HCT116 (cell line): Measurements from ENCODE around the gene MVK. TPM values are rescaled to one million over a fixed set of nuclear protein-coding genes. Genes with fewer than 3 reads are reported as not detected.
"Not testable (repeated sequence)": the region's sequence is repeated elsewhere in the genome, so short reads cannot be mapped to it uniquely, and the experiment has no call there.

ENCODE experiments used
- ATAC-seq: fragments of 200-7000 bp; cut with Tn5 transposase; 2 replicates; pipeline ENCODE4 v1.9.1; 2020; ENCODE audit warnings: mild to moderate bottlenecking, moderate library complexity
- BruUV-seq: library from RNA; stranded (reverse); fragments of 400-500 nt; replicated peaks from 2 replicates; lab custom pipeline; 2021; lab: Mats Ljungman, UMichigan
- CTCF ChIA-PET: fragments of 300-600 bp; sonication (Branson Sonifier 250); formaldehyde crosslinking; loops from one replicate; lab custom pipeline; 2021; ENCODE audit warnings: antibody characterized with exemption; lab: Charles Lee
- POLR2A ChIA-PET: fragments of 300-600, 350-600 bp; sonication (Branson Sonifier 250); formaldehyde crosslinking; loops from one replicate; lab custom pipeline; 2021; ENCODE audit warnings: antibody characterized with exemption; lab: Charles Lee
- RAD21 ChIA-PET, 2 experiments: fragments of 300-600 bp; sonication (Branson Sonifier 250); formaldehyde crosslinking; loops; one replicate each; lab custom pipeline; 2023; ENCODE audit warnings: low total read pairs in 2 of 2; ENCODE audit not compliant: uncharacterized antibody in 2 of 2, unreplicated experiment in 2 of 2, low non-redundant PET in 1 of 2; lab: Charles Lee
- DNase-seq: peaks from one replicate; pipeline ENCODE4 v3.0.0-alpha.2; 2010; ENCODE audit warnings: low read depth, low spot score
- H2AFZ ChIP-seq: fragments of 200-600 bp; shearing (Covaris generic), sonication (generic); 2 replicates; pipeline ENCODE4 v1.6.1; 2017; ENCODE audit warnings: low read depth, mixed run types, mixed read lengths, antibody characterized with exemption, low read length; ENCODE audit not compliant: poor library complexity, severe bottlenecking
- H3K27ac ChIP-seq: 2 replicates; pipeline ENCODE4 v1.5.1; 2012; ENCODE audit warnings: low read depth, low read length
- H3K27me3 ChIP-seq: fragments of 200-600 bp; sonication (generic); 2 replicates; pipeline ENCODE4 v1.6.1; 2016; ENCODE audit warnings: mixed run types, low read length, mixed read lengths; ENCODE audit not compliant: insufficient read depth
- H3K36me3 ChIP-seq, 2 experiments: fragments of 200-500 bp in 1 of 2; fragments of 200-600 bp in 1 of 2; sonication (Bioruptor generic) in 1 of 2; sonication (generic) in 1 of 2; 2 replicates each; pipeline versions ENCODE4 v1.5.1 to v1.6.1; 2014 to 2016; ENCODE audit warnings: low read length in 2 of 2, inconsistent platforms in 1 of 2, mixed read lengths in 1 of 2, mixed run types in 1 of 2; ENCODE audit not compliant: insufficient read depth in 2 of 2, control insufficient read depth in 1 of 2
- H3K4me1 ChIP-seq, 2 experiments: fragments of 200-600 bp in 1 of 2; sonication (generic) in 1 of 2; 2 replicates each; pipeline versions ENCODE4 v1.5.1 to v1.6.1; 2012 to 2017; ENCODE audit warnings: low read length in 2 of 2, inconsistent platforms in 1 of 2, mild to moderate bottlenecking in 1 of 2, mixed read lengths in 1 of 2, mixed run types in 1 of 2, moderate library complexity in 1 of 2; ENCODE audit not compliant: insufficient read depth in 2 of 2, control insufficient read depth in 1 of 2
- H3K4me2 ChIP-seq: fragments of 200-600 bp; sonication (generic); 2 replicates; pipeline ENCODE4 v1.6.1; 2017; ENCODE audit warnings: mixed run types, low read length, mixed read lengths
- H3K4me3 ChIP-seq, 2 experiments: fragments of 200-600 bp in 1 of 2; sonication (generic) in 1 of 2; replicated peaks in 1 of 2; 2 replicates each; pipeline ENCODE4 v1.5.1; 2011 to 2016; ENCODE audit warnings: low read length in 2 of 2, control low read depth in 1 of 2, low read depth in 1 of 2, mild to moderate bottlenecking in 1 of 2, mixed read lengths in 1 of 2, mixed run types in 1 of 2
- H3K79me2 ChIP-seq: fragments of 200-600 bp; sonication (generic); 2 replicates; pipeline ENCODE4 v1.6.1; 2017; ENCODE audit warnings: mild to moderate bottlenecking, mixed run types, low read length, moderate library complexity, mixed read lengths; ENCODE audit not compliant: insufficient read depth
- H3K9ac ChIP-seq: fragments of 200-600 bp; sonication (generic); 2 replicates; pipeline ENCODE4 v1.6.1; 2016; ENCODE audit warnings: low read length, mixed read lengths
- H3K9me2 ChIP-seq: fragments of 200-600 bp; sonication (generic), shearing (Covaris generic); 2 replicates; pipeline ENCODE4 v1.6.1; 2017; ENCODE audit warnings: mixed run types, mild to moderate bottlenecking, moderate library complexity; ENCODE audit not compliant: insufficient read depth
- H3K9me3 ChIP-seq, 2 experiments: fragments of 200-500 bp in 1 of 2; fragments of 200-600 bp in 1 of 2; sonication (Bioruptor generic) in 1 of 2; sonication (generic) in 1 of 2; 2 replicates each; pipeline ENCODE4 v1.6.1; 2014 to 2017; ENCODE audit warnings: low read length in 2 of 2, mixed read lengths in 2 of 2, inconsistent platforms in 1 of 2, low read depth in 1 of 2, mild to moderate bottlenecking in 1 of 2, mixed run types in 1 of 2, moderate library complexity in 1 of 2; ENCODE audit not compliant: control insufficient read depth in 1 of 2, insufficient read depth in 1 of 2
- H4K20me1 ChIP-seq: fragments of 200-600 bp; sonication (generic), shearing (Covaris generic); 2 replicates; pipeline ENCODE4 v1.6.1; 2017; ENCODE audit warnings: mixed run types, mild to moderate bottlenecking, moderate library complexity; ENCODE audit not compliant: insufficient read depth
- CEBPB ChIP-seq: IDR thresholded peaks from 2 replicates; pipeline ENCODE4 v1.6.1; 2012; ENCODE audit warnings: low read depth
- JUND ChIP-seq: IDR thresholded peaks from 2 replicates; pipeline ENCODE4 v1.6.1; 2012
- SRF ChIP-seq: IDR thresholded peaks from 2 replicates; pipeline ENCODE4 v1.6.1; 2012; ENCODE audit warnings: low read depth
- intact Hi-C: fragments of 100-400 bp; cut with micrococcal nuclease; formaldehyde crosslinking; loops from 2 replicates; pipeline ENCODE4 v1.10.0; 2022
- total RNA-seq: library from RNA; stranded (reverse); gene quantifications from one replicate; pipeline ENCODE4 v1.2.1, GENCODE V29; 2021; ENCODE audit not compliant: unreplicated experiment
- TF ChIP-seq, protein P1 (sequence below): IDR thresholded peaks from 2 replicates; pipeline ENCODE4 v1.6.1; 2012; ENCODE audit warnings: low read depth

MVK gene
- total RNA-seq, 1 experiment from 2014 or later: 17.3 TPM

DNA sequence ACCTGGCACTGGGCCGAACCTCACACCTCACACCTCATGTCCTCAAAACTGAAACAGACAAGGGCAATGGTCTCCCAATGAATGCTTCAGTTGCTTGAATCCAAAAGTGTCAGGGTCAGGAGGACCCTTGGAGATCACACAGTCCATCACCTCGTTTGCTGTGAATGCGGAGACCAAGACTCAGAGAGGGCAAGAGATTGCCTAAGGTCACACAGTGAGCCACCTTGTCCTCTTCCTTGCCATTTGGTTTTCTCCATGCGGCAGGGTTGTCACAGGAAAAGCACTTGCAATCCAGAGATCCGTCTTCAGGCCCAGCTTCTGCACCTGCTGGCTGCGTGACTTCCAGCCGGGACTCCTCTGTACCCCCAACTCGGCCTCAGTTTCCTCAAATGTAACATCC, 28.0 kb downstream of the MVK start:
- TF ChIP-seq CEBPB (no peak), SRF (no peak), JUND (no peak)
- TF ChIP-seq, protein P1, sequence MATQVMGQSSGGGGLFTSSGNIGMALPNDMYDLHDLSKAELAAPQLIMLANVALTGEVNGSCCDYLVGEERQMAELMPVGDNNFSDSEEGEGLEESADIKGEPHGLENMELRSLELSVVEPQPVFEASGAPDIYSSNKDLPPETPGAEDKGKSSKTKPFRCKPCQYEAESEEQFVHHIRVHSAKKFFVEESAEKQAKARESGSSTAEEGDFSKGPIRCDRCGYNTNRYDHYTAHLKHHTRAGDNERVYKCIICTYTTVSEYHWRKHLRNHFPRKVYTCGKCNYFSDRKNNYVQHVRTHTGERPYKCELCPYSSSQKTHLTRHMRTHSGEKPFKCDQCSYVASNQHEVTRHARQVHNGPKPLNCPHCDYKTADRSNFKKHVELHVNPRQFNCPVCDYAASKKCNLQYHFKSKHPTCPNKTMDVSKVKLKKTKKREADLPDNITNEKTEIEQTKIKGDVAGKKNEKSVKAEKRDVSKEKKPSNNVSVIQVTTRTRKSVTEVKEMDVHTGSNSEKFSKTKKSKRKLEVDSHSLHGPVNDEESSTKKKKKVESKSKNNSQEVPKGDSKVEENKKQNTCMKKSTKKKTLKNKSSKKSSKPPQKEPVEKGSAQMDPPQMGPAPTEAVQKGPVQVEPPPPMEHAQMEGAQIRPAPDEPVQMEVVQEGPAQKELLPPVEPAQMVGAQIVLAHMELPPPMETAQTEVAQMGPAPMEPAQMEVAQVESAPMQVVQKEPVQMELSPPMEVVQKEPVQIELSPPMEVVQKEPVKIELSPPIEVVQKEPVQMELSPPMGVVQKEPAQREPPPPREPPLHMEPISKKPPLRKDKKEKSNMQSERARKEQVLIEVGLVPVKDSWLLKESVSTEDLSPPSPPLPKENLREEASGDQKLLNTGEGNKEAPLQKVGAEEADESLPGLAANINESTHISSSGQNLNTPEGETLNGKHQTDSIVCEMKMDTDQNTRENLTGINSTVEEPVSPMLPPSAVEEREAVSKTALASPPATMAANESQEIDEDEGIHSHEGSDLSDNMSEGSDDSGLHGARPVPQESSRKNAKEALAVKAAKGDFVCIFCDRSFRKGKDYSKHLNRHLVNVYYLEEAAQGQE: no peak

GRCh38 chr12:109602132-109602531, 28.5 kb downstream of the MVK start:
- H3K4me1 ChIP-seq: peaks cover 4 to 11% of the 10 kb centered on the region in 2 experiments
- BruUV-seq: not testable (repeated sequence)

More for the DNA sequence above, 28.0 kb downstream of the MVK start:
- H3K9me3 ChIP-seq: no peaks in the 10 kb centered on the region
- POLR2A ChIA-PET: no interaction called here
- H4K20me1 ChIP-seq: no peaks in the 10 kb centered on the region
- RAD21 ChIA-PET: no interaction called here
- CTCF ChIA-PET: no interaction called here
- peaks cover 4 to 11% of the 10 kb centered on the region in 2 experiments for H3K4me1 ChIP-seq
- no TSS peak for BruUV-seq
- no peak overlapping the region for H3K4me3 ChIP-seq
- no peaks in the 10 kb centered on the region for H3K9me2 ChIP-seq
- DNase-seq (no peak), ATAC-seq (no peak)
- H3K79me2 ChIP-seq: no peaks in the 10 kb centered on the region
- no peak overlapping the region for H3K4me2 ChIP-seq
- no peaks in the 10 kb centered on the region for H3K36me3 ChIP-seq
- no peak overlapping the region for H3K9ac ChIP-seq
- H3K27ac ChIP-seq: no peak overlapping the region
- no peak overlapping the region for H2AFZ ChIP-seq
- intact Hi-C loops: no loop called here
- no peaks in the 10 kb centered on the region for H3K27me3 ChIP-seq

More at GRCh38 chr12:109602132-109602531, 28.5 kb downstream of the MVK start:
- H3K27me3 ChIP-seq, POLR2A ChIA-PET, H2AFZ ChIP-seq, H3K9me3 ChIP-seq, H3K9me2 ChIP-seq, H3K79me2 ChIP-seq, H3K9ac ChIP-seq, H3K4me2 ChIP-seq, H3K4me3 ChIP-seq, H4K20me1 ChIP-seq, ATAC-seq, CTCF ChIA-PET, intact Hi-C loops, RAD21 ChIA-PET, DNase-seq, H3K36me3 ChIP-seq, H3K27ac ChIP-seq: not testable (repeated sequence)
